Activated CD4-positive, alpha-beta T cell treated with anti-CD3 and anti-CD28 coated beads, Interleukin-2, amount 10 ng/mL, durations not matched to agents 24 days and 14 days (primary cell): Measurements from ENCODE around the gene RNU5B-1. TPM values are rescaled to one million over a fixed set of nuclear protein-coding genes. Genes with fewer than 3 reads are reported as not detected.
"Not testable (repeated sequence)": the region's sequence is repeated elsewhere in the genome, so short reads cannot be mapped to it uniquely, and the experiment has no call there.

Experiments
- DNase-seq: peaks from one replicate; pipeline ENCODE4 v3.0.0; 2022
- H3K27ac Mint-ChIP-seq: one replicate; pipeline ENCODE4 v1.8.0; 2022; ENCODE audit warnings: mild to moderate bottlenecking, mixed read lengths
- H3K27me3 Mint-ChIP-seq: one replicate; pipeline ENCODE4 v1.8.0; 2022; ENCODE audit warnings: mixed read lengths
- H3K36me3 Mint-ChIP-seq: one replicate; pipeline ENCODE4 v1.8.0; 2022; ENCODE audit warnings: low read depth, mild to moderate bottlenecking, mixed read lengths
- H3K4me1 Mint-ChIP-seq: one replicate; pipeline ENCODE4 v1.8.0; 2021; ENCODE audit warnings: mixed read lengths
- H3K4me3 Mint-ChIP-seq: one replicate; pipeline ENCODE4 v1.8.0; 2022; ENCODE audit warnings: mild to moderate bottlenecking, moderate library complexity, mixed read lengths
- H3K9me3 Mint-ChIP-seq: one replicate; pipeline ENCODE4 v1.8.0; 2021; ENCODE audit warnings: mixed read lengths
- intact Hi-C: fragments of 100-400 bp; cut with micrococcal nuclease; formaldehyde crosslinking; loops from one replicate; pipeline ENCODE4 v1.15.1; 2023
- total RNA-seq: library from RNA; stranded (reverse); gene quantifications from 2 replicates; pipeline ENCODE4 v1.2.3, GENCODE V29; 2022

The RNU5B-1 gene
- total RNA-seq, 1 donor from 2014 or later: not detected

GRCh38 chr15:65336493-65337435 is 32.3 kb downstream of the RNU5B-1 start:
- no peaks in the 10 kb centered on the region for H3K36me3 Mint-ChIP-seq
- no peaks in the 10 kb centered on the region for H3K9me3 Mint-ChIP-seq
- no peaks in the 10 kb centered on the region for H3K4me1 Mint-ChIP-seq
- H3K27ac Mint-ChIP-seq: no peak overlapping the region
- peaks cover 9% of the 10 kb centered on the region for H3K27me3 Mint-ChIP-seq
- no peak overlapping the region for H3K4me3 Mint-ChIP-seq
- intact Hi-C loops: no loop called here
- DNase-seq: no peak

- no peak for DNase-seq
- Mint-ChIP-seq H3K27me3 (peaks cover 9% of the 10 kb centered on the region), H3K4me3 (no peak overlapping the region), H3K36me3 (no peaks in the 10 kb centered on the region), H3K9me3 (no peaks in the 10 kb centered on the region), H3K27ac (no peak overlapping the region), H3K4me1 (no peaks in the 10 kb centered on the region)
- intact Hi-C loops: no loop called here
These were observed 33.1 kb downstream of the RNU5B-1 start for GRCh38 chr15:65337436-65338070.

- no peaks in the 10 kb centered on the region for H3K4me1 Mint-ChIP-seq
- no peaks in the 10 kb centered on the region for H3K9me3 Mint-ChIP-seq
- no peak overlapping the region for H3K27ac Mint-ChIP-seq
- H3K27me3 Mint-ChIP-seq: peaks cover 9% of the 10 kb centered on the region
- H3K36me3 Mint-ChIP-seq: no peaks in the 10 kb centered on the region
- intact Hi-C loops: no loop called here
- no peak overlapping the region for H3K4me3 Mint-ChIP-seq
- DNase-seq: no peak
These were observed 33.9 kb downstream of the RNU5B-1 start for GRCh38 chr15:65338366-65338765.

- intact Hi-C loops: no loop called here
- no peak overlapping the region for H3K27ac Mint-ChIP-seq
These were observed 34.3 kb downstream of the RNU5B-1 start for GRCh38 chr15:65338823-65339222.

GRCh38 chr15:65339416-65339815 is 34.9 kb downstream of the RNU5B-1 start:
- Mint-ChIP-seq H3K9me3 (no peaks in the 10 kb centered on the region), H3K4me1 (no peaks in the 10 kb centered on the region), H3K27ac (no peak overlapping the region), H3K27me3 (peaks cover 9% of the 10 kb centered on the region), H3K36me3 (no peaks in the 10 kb centered on the region), H3K4me3 (no peak overlapping the region)
- intact Hi-C loops: no loop called here
- DNase-seq: no peak

More at GRCh38 chr15:65338823-65339222, 34.3 kb downstream of the RNU5B-1 start:
- Mint-ChIP-seq H3K27me3 (peaks cover 9% of the 10 kb centered on the region), H3K36me3 (no peaks in the 10 kb centered on the region), H3K9me3 (no peaks in the 10 kb centered on the region), H3K4me1 (no peaks in the 10 kb centered on the region), H3K4me3 (no peak overlapping the region)
- no peak for DNase-seq

- Mint-ChIP-seq H3K36me3 (no peaks in the 10 kb centered on the region), H3K4me3 (no peak overlapping the region), H3K27me3 (peaks cover 9% of the 10 kb centered on the region), H3K9me3 (no peaks in the 10 kb centered on the region), H3K4me1 (no peaks in the 10 kb centered on the region), H3K27ac (no peak overlapping the region)
- DNase-seq: no peak
- intact Hi-C loops: no loop called here
These were observed 35.4 kb downstream of the RNU5B-1 start for GRCh38 chr15:65339920-65340319.

- H3K4me1 Mint-ChIP-seq: no peaks in the 10 kb centered on the region
- peaks cover 11% of the 10 kb centered on the region for H3K27me3 Mint-ChIP-seq
- intact Hi-C loops: no loop called here
- H3K36me3 Mint-ChIP-seq: no peaks in the 10 kb centered on the region
- DNase-seq: no peak
- no peak overlapping the region for H3K27ac Mint-ChIP-seq
- no peaks in the 10 kb centered on the region for H3K9me3 Mint-ChIP-seq
- H3K4me3 Mint-ChIP-seq: no peak overlapping the region
These were observed 38.0 kb downstream of the RNU5B-1 start for GRCh38 chr15:65342493-65342892.

- H3K36me3 Mint-ChIP-seq: no peaks in the 10 kb centered on the region
- no peaks in the 10 kb centered on the region for H3K9me3 Mint-ChIP-seq
- peaks cover 11% of the 10 kb centered on the region for H3K27me3 Mint-ChIP-seq
- no peak overlapping the region for H3K27ac Mint-ChIP-seq
- intact Hi-C loops: no loop called here
- DNase-seq: no peak
- no peaks in the 10 kb centered on the region for H3K4me1 Mint-ChIP-seq
- H3K4me3 Mint-ChIP-seq: no peak overlapping the region
These were observed 39.0 kb downstream of the RNU5B-1 start for GRCh38 chr15:65343374-65343981.

GRCh38 chr15:65344214-65344913 is 39.9 kb downstream of the RNU5B-1 start:
- intact Hi-C loops: no loop called here
- H3K27me3 Mint-ChIP-seq: peaks cover 15% of the 10 kb centered on the region
- H3K4me1 Mint-ChIP-seq: no peaks in the 10 kb centered on the region
- no peak for DNase-seq
- H3K4me3 Mint-ChIP-seq: no peak overlapping the region
- H3K9me3 Mint-ChIP-seq: no peaks in the 10 kb centered on the region
- no peaks in the 10 kb centered on the region for H3K36me3 Mint-ChIP-seq
- no peak overlapping the region for H3K27ac Mint-ChIP-seq

GRCh38 chr15:65344914-65345275 is 40.4 kb downstream of the RNU5B-1 start:
- no peak for DNase-seq
- Mint-ChIP-seq H3K4me3 (no peak overlapping the region), H3K27me3 (peaks cover 14% of the 10 kb centered on the region), H3K9me3 (no peaks in the 10 kb centered on the region), H3K36me3 (no peaks in the 10 kb centered on the region), H3K27ac (no peak overlapping the region), H3K4me1 (no peaks in the 10 kb centered on the region)
- intact Hi-C loops: no loop called here

- Mint-ChIP-seq H3K9me3 (no peaks in the 10 kb centered on the region), H3K4me3 (no peak overlapping the region), H3K27me3 (peaks cover 11% of the 10 kb centered on the region), H3K27ac (no peak overlapping the region), H3K4me1 (no peaks in the 10 kb centered on the region), H3K36me3 (no peaks in the 10 kb centered on the region)
- DNase-seq: no peak
- intact Hi-C loops: no loop called here
These were observed 42.5 kb downstream of the RNU5B-1 start for GRCh38 chr15:65346856-65347598.

- DNase-seq, H3K4me3 Mint-ChIP-seq: not testable (repeated sequence)
These were observed 43.3 kb downstream of the RNU5B-1 start for GRCh38 chr15:65347756-65348155.

GRCh38 chr15:65349338-65349737 is 44.9 kb downstream of the RNU5B-1 start:
- peaks cover under 1% of the 10 kb centered on the region for H3K36me3 Mint-ChIP-seq
- peaks cover 9% of the 10 kb centered on the region for H3K9me3 Mint-ChIP-seq
- peaks cover 29% of the 10 kb centered on the region for H3K27me3 Mint-ChIP-seq
- H3K4me1 Mint-ChIP-seq: no peaks in the 10 kb centered on the region
- H3K27ac Mint-ChIP-seq: no peak overlapping the region
- intact Hi-C loops: no loop called here
- no peak for DNase-seq
- H3K4me3 Mint-ChIP-seq: no peak overlapping the region

More at GRCh38 chr15:65347756-65348155, 43.3 kb downstream of the RNU5B-1 start:
- H3K27me3 Mint-ChIP-seq: peaks cover 15% of the 10 kb centered on the region
- H3K4me1 Mint-ChIP-seq, H3K36me3 Mint-ChIP-seq, H3K27ac Mint-ChIP-seq, intact Hi-C loops, H3K9me3 Mint-ChIP-seq: not testable (repeated sequence)
